Left lung (tissue), 10 donors: ENCODE results near the gene SECTM1. TPM values are rescaled to one million over a fixed set of nuclear protein-coding genes. Genes with fewer than 3 reads are reported as not detected.

Source experiments
- ATAC-seq: fragments of 200-7000 bp; cut with Tn5 transposase; one replicate; pipeline ENCODE4 v1.9.1; 2020; ENCODE audit warnings: moderate library complexity
- DNase-seq, 4 donors: peaks; one replicate each; pipeline ENCODE4 v3.0.0-alpha.2; 2013 to 2020
- H3K27ac ChIP-seq, 2 donors: fragments of 200-600 bp; sonication (generic) in 1 of 2; one replicate each; pipeline versions ENCODE4 v1.5.0 to v1.8.0; 2020 to 2021
- H3K27me3 ChIP-seq, 2 donors: fragments of 200-600 bp; sonication (generic) in 1 of 2; one replicate each; pipeline versions ENCODE4 v1.5.0 to v1.8.0; 2020 to 2021
- H3K36me3 ChIP-seq, 2 donors: fragments of 200-600 bp; sonication (generic) in 1 of 2; one replicate each; pipeline versions ENCODE4 v1.5.0 to v1.8.0; 2020 to 2021
- H3K4me1 ChIP-seq, 2 donors: fragments of 200-600 bp; one replicate each; pipeline ENCODE4 v1.8.0; 2021
- H3K4me3 ChIP-seq, 2 donors: fragments of 200-600 bp; sonication (generic) in 1 of 2; one replicate each; pipeline versions ENCODE4 v1.5.0 to v1.8.0; 2020 to 2021; ENCODE audit warnings: mild to moderate bottlenecking in 1 of 2
- H3K9me3 ChIP-seq, 2 donors: fragments of 200-600 bp; sonication (generic) in 1 of 2; one replicate each; pipeline versions ENCODE4 v1.5.0 to v1.8.0; 2020 to 2021
- intact Hi-C, 2 donors: fragments of 100-400 bp; cut with DNase I; formaldehyde crosslinking; loops; one replicate each; pipeline versions ENCODE4 v1.11.2 to v1.14.2; 2022
- polyA plus RNA-seq, 6 donors: library from polyadenylated mRNA; unstranded; fragments of 120-200 nt; gene quantifications; one replicate each; pipeline ENCODE4 v1.2.1, GENCODE V29; 2013; ENCODE audit not compliant: insufficient read length in 6 of 6
- total RNA-seq, 2 donors: library from RNA; stranded (reverse); fragmentation: NEBNext Ultra II Directional; extraction: Animal tissue kit (Norgen Biotek cat#: 25700); gene quantifications; one replicate each; pipeline ENCODE4 v1.2.1, GENCODE V29; 2021
- TF ChIP-seq, protein P1 (sequence below), 2 donors: fragments of 200-600 bp; sonication (generic) in 1 of 2; IDR thresholded peaks; one replicate each; pipeline versions ENCODE4 v1.5.0 to v1.8.0; 2021; ENCODE audit warnings: antibody characterized with exemption in 2 of 2
- donor health status: DM: no; HTN: yes; CAD: no.
- donor health status: DM: no; HTN: no; CAD: no.

Gene SECTM1
- total and polyA plus RNA-seq, 8 donors, result 1.9 to 36.8 (median 2.7) TPM

DNA sequence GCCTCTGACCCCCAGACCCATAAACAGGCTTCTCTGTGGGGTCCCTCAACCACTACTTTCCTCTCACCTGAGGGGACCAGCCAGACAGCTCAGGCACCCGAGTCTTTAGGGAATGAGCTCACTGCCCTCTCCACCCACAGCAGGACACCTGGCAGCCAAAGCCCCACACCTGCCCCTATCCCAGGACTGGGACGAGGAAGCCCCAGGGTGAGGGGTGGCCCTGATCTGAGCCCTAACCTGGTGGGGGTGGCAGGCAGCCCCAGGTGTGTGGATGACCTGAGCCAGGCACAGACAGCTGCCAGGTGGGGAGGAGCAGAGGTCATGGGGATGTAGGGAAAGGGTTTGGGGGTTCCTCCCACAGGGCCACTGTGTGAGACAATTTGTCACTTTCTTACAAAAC is 23.8 kb upstream of the SECTM1 start:
- ATAC-seq, result no peak
- H3K27me3 ChIP-seq, result peaks cover 0 to 47% of the 10 kb centered on the region in 2 donors
- intact Hi-C loops, result no loop called here
- TF ChIP-seq, protein P1, sequence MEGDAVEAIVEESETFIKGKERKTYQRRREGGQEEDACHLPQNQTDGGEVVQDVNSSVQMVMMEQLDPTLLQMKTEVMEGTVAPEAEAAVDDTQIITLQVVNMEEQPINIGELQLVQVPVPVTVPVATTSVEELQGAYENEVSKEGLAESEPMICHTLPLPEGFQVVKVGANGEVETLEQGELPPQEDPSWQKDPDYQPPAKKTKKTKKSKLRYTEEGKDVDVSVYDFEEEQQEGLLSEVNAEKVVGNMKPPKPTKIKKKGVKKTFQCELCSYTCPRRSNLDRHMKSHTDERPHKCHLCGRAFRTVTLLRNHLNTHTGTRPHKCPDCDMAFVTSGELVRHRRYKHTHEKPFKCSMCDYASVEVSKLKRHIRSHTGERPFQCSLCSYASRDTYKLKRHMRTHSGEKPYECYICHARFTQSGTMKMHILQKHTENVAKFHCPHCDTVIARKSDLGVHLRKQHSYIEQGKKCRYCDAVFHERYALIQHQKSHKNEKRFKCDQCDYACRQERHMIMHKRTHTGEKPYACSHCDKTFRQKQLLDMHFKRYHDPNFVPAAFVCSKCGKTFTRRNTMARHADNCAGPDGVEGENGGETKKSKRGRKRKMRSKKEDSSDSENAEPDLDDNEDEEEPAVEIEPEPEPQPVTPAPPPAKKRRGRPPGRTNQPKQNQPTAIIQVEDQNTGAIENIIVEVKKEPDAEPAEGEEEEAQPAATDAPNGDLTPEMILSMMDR (IDR thresholded peaks at IDR 0.05), result no peak
- H3K9me3 ChIP-seq, result no peaks in the 10 kb centered on the region
- no peak for DNase-seq
- no peak overlapping the region for H3K27ac ChIP-seq
- no peaks in the 10 kb centered on the region for H3K4me1 ChIP-seq
- no peaks in the 10 kb centered on the region for H3K36me3 ChIP-seq
- H3K4me3 ChIP-seq, result no peak overlapping the region

DNA sequence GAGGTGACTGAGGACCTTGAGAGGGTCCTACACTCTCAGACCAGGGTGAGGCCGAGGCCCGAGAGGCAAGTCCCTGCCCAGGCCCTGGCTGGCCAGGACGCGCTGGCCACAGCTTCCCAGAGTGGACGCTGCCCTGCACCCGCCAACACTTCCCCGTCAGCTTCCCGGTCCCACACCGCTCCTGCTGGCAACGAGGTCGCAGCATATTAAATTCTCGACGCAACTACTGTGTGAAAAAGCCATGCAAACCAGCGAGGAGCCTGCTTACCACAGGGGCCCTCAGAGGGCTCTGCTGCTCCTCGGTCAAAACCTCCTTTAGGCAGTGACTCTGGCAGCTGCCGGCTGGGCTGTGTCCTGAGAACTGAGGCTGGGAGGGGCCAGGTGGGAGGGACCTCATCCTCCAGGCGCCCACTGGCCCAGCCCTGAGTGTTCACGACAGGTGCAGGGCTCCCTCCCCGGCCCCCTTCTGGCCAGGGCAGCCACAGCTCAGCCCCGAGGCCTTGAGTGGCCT is 23.3 kb upstream of the SECTM1 start:
- ATAC-seq, result peak; percentile 66
- Histone ChIP-seq H3K27ac (no peak overlapping the region), H3K36me3 (no peaks in the 10 kb centered on the region), H3K4me3 (no peak overlapping the region), H3K9me3 (no peaks in the 10 kb centered on the region), H3K27me3 (peaks cover 0 to 47% of the 10 kb centered on the region in 2 donors), H3K4me1 (peaks cover 2% of the 10 kb centered on the region in 2 donors)
- DNase-seq, result no peak
- TF ChIP-seq, protein P1 (IDR thresholded peaks at IDR 0.05), result no peak
- intact Hi-C loops, result no loop called here

DNA sequence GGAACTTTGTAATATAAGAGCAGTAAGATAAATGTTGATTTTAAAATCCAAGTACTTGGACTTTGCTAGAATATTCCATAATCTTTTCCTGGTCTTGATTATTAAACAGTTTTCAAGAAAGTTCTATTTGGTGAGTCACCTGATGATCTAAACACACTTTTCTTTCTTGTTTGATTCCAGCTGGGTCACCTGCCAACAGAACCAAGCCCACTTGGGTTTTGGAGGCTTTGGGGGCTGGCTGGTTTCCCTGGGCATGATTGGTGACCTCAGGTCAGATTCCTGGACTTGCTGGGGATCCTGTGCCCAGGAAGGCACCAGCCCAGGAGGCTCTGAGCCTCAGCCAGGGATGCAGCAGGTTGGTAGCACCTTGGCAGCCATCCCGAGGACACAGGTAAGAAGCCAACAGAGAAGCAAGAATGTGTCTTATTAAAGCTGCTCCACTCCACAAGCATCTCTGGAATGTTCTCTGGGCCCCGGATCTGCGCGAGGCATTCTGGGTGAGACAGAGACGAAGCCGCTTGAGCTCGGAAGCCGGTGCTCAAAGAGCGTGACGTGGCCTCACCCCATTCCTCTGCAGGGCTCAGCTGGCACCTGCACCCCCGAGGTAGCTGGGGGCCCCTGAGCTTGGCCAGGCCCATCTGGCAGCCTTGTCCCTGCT is 22.3 kb upstream of the SECTM1 start:
- Histone ChIP-seq H3K27ac (peak overlapping the region in 1 of 2 donors; percentile 35), H3K27me3 (peaks cover 0 to 47% of the 10 kb centered on the region in 2 donors), H3K9me3 (no peaks in the 10 kb centered on the region), H3K4me1 (peaks cover 5 to 6% of the 10 kb centered on the region in 2 donors), H3K4me3 (no peak overlapping the region), H3K36me3 (no peaks in the 10 kb centered on the region)
- peak; percentile 74 for ATAC-seq
- intact Hi-C loops, result no loop called here
- DNase-seq, result no peak
- TF ChIP-seq, protein P1 (IDR thresholded peaks at IDR 0.05), result no peak

DNA sequence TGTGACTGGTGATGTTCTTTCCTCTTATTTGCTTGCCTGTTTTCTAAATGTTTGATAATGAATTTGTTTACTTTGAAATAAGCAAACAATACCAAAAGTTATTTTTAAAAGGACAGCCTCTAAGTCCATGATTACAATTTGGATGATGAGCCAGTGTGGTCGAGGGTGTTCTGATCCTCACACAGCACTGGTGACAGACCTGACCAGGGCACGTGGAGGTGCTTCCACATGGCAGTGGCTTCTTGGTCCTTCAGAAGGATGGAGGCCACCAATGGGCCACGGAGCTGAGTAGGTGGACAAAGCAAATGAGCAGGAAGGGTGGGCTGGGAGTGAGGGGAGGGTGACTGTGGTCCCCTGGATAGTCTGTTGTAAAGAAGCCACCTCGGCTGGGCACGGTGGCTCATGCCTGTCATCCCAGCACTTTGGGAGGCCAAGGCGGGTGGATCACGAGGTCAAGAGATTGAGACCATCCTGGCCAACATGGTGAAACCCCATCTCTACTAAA is 21.3 kb upstream of the SECTM1 start:
- DNase-seq (no peak), ATAC-seq (no peak)
- TF ChIP-seq, protein P1 (IDR thresholded peaks at IDR 0.05), result no peak
- H3K9me3 ChIP-seq, result no peaks in the 10 kb centered on the region
- peaks cover 0 to 54% of the 10 kb centered on the region in 2 donors for H3K27me3 ChIP-seq
- no peaks in the 10 kb centered on the region for H3K36me3 ChIP-seq
- peaks cover 5 to 6% of the 10 kb centered on the region in 2 donors for H3K4me1 ChIP-seq
- H3K27ac ChIP-seq, result no peak overlapping the region
- H3K4me3 ChIP-seq, result no peak overlapping the region
- intact Hi-C loops, result loop anchor here in 1 of 2 donors (5.0 kb wide), 2 partner anchors 57 to 197 kb away; no protein-coding TSS in a partner anchor

DNA sequence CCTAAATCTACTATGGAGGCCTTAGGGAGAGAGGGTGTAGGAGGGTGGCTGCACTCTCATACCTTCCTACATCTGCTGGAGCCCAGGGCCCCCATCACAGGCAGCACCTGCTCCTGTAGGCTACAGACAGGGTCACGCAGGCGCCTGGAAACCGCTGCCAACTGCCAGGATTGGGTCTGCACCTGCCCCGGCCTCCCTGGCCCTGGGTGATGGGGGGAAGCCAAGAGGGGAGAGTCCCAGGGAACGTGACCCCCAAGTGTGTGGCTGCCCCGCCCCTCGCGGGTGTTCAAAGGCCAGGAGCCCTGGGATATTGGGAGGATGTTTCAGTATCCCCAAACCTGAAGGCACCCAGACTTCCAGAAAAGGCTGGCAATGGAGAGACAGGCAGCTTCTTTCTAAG is 19.9 kb upstream of the SECTM1 start:
- H3K36me3 ChIP-seq, result no peaks in the 10 kb centered on the region
- TF ChIP-seq, protein P1 (IDR thresholded peaks at IDR 0.05), result no peak
- ATAC-seq, result no peak
- no peak for DNase-seq
- intact Hi-C loops, result loop anchor here in 1 of 2 donors (5.0 kb wide), 2 partner anchors 59 to 199 kb away; no protein-coding TSS in a partner anchor
- H3K4me3 ChIP-seq, result no peak overlapping the region
- H3K27ac ChIP-seq, result no peak overlapping the region
- no peaks in the 10 kb centered on the region for H3K9me3 ChIP-seq
- H3K4me1 ChIP-seq, result peaks cover 5 to 6% of the 10 kb centered on the region in 2 donors
- H3K27me3 ChIP-seq, result peaks cover 0 to 51% of the 10 kb centered on the region in 2 donors
